ENCODE measurements around the gene OSBPL5.

Gene OSBPL5

DNA sequence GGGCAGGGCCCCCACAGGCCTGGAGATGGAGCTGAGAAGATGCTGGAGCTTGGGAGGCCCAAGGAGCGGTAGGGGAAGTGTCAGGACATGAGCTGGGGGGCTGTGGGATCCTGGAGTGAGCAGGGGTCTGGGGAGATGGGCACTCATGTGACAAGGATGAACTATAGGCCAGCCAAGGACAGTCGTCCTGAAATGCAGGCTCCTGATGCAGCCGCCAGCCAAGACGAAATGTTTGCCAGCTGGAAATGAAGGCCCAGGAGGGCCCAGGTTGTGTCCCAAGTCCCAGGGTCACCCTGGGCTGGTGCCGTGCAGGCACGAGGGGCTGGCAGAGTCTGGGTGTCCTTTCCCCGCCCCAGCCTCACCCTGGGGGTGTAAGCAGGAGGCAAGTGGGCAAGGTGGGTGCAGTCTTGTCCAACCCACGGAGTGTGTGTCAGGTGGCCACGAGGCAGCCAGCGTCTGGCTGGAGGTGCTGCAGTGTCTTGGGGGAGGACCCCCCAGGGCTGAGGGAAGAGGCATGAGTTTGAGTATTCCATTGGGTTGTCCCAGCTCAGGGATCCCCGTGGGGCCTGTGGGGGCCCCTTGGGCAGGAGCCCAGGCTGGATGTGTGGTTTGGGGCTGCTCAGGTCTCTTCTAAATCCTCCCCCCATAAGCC is 32.1 kb upstream of the OSBPL5 start:
- no peak for DNase-seq (ENCODE audit: low read depth)

DNA sequence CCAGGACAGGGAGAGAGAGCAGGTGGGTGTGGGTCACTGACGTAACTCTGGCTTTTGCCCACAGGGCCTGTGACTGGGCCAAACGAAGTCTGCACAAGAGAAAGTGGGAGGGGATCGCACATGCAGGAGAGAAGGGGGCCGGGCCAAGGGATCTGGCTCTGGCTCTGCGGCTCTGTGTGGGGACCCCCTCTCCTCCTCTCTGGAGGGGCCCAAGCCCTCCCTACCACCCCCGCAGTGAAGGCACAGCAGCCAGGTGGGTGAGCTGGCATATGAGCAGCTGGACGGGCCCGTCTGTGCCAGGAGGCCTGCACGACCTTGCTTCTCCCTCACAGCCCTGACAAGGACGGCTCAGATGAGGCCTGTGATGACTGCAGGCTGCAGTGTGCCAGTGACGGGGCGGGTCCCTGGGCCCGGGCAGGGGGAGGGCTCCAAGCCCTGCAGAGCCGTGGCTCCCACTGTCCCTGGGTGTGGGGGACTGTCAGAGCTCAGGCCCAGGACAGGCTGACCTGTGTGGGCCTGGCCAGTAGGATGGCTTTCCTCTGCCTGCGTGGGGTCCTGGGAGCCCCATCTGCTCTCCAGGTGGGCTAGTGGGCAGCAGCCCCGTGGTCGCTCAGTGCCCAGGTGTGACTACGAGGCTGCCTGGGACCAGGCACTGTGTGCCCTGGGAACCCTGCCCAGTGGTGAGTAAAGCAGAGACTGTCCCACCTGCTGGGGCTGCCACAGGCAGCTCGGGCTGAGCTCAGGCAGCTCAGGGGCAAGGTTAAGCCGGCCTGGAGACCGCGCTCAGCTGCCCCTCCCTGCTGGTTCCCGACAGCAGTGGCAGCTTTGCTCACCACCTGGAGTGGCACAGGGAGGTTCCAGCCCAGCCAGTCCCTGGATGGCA is 31.3 kb upstream of the OSBPL5 start:
- DNase-seq (ENCODE audit: low read depth), result no peak

DNA sequence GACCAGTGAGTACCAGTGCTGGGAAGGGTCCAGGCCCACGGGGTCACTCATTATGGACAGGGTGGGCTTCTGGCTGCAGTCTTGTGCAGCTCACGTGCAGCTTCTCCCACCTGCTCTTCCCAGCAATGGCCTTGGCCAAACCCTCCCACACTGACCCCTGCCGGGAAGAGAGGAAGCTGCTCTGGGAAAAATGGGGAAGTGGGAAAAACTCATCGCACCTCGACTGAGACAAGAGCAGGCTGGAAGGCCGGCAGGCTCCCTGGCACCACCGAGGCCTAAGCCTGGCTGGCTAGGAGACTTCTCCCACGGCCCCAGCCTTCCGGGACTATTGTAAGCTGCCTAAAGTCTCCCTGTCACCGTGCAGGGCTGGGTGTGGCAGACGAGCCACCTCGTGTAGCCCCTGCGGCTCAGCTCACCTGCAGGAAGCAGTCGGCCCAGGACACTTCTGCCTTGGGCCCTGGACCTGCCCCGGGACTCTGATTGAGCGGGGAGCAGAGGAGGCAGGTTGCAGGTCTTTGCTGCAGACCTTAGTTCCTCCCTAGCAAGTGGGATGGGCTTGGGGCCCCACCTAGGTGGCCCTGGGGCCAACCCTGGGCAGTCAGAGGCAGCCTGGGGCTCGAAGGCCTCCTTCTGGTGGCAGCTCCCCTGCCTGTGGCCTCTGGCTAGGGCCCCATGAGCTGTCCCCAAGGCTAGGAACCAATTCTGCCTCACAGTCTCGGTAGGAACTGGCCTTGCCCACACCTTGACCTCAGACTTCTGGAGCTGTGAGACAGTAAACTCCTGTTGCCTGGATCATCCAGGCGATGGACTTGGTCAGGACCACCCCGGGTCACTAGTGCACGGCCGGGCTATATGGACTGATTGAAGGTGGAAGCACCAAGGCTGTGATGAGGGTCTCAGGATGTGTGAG is 30.4 kb upstream of the OSBPL5 start:
- peak; percentile 42 for DNase-seq (ENCODE audit: low read depth)

- DNase-seq (ENCODE audit: low read depth), result no peak
Observed at GRCh38 chr11:3194016-3194816, 29.1 kb upstream of the OSBPL5 start.

DNA sequence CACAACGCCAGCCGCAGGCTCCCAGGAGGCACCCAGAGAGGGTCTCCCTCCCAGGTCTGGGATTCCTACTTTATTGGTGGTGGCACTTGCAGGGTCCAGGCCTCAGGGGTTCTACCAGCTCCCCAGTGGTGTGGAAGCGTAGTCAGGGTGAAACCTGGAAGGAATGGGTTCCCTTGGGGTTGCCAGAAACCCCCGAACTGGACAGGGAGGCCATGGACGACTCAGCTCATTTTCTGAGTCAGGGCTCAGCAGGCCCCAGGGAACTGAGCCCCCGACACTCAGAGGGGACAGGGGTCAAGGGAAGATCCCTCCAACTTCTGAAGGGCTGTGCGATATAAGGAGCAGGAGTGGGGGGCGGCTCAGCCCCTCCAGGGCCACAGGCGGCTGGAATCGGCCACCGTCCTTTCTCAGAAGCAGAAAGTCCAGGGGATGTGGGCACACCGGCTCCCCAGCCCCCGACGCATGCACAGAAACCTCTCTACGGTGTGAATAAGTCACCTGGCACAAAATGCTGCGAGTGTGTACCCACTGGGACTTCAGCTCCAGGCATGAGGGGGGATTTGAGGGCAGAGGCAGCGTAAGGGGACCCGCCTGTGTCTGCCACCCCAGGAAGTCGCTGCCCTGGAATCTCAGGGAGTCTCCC is 28.4 kb upstream of the OSBPL5 start:
- DNase-seq (ENCODE audit: low read depth), result no peak

GRCh38 chr11:3192511-3193372 is 27.6 kb upstream of the OSBPL5 start:
- no peak for DNase-seq (ENCODE audit: low read depth)

GRCh38 chr11:3191586-3192324 is 26.6 kb upstream of the OSBPL5 start:
- DNase-seq (ENCODE audit: low read depth), result no peak

GRCh38 chr11:3190600-3190999 is 25.5 kb upstream of the OSBPL5 start:
- no peak for DNase-seq (ENCODE audit: low read depth)

- no peak for DNase-seq (ENCODE audit: low read depth)
Observed at GRCh38 chr11:3189886-3190583, 24.9 kb upstream of the OSBPL5 start.

DNA sequence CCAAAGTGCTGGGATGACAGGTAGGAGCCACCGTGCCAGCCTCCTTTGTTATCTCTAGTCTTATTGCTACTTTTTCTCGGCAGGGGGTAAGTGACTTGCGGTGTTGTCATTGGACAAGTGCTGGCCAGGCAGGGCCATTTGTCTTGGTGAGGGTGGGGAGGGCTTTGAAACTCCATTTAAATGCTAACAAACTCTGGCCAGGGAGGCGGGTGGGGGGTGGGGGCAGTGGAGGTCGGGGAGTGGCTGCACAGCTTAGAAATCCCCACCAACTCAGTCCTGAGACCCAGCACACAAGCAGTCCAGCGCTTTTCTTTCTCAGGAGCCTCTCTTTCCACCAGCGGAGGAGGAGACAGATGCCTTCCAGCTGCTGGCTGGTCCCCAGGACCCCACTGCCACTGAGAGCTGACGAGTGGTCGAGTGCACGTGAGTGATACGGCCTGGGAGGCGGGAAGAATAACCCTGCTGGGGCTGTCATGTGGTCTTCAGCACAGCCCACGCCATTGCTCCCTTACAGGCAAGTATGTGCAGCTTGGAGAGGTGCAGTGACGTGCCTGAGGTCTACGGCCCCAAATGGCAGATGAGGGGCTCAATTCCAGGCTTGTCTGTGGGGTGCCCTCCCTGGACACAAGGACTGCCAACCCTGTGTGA is 24.2 kb upstream of the OSBPL5 start:
- no peak for DNase-seq (ENCODE audit: low read depth)

GRCh38 chr11:3188496-3189195 is 23.5 kb upstream of the OSBPL5 start:
- DNase-seq (ENCODE audit: low read depth), result no peak

GRCh38 chr11:3186166-3186953 is 21.2 kb upstream of the OSBPL5 start:
- DNase-seq (ENCODE audit: low read depth), result no peak

- no peak for DNase-seq (ENCODE audit: low read depth)
Observed at GRCh38 chr11:3184732-3185347, 19.7 kb upstream of the OSBPL5 start.

GRCh38 chr11:3183523-3183922 is 18.4 kb upstream of the OSBPL5 start:
- DNase-seq (ENCODE audit: low read depth), result no peak

- no peak for DNase-seq (ENCODE audit: low read depth)
Observed at GRCh38 chr11:3182462-3182852, 17.3 kb upstream of the OSBPL5 start.

DNA sequence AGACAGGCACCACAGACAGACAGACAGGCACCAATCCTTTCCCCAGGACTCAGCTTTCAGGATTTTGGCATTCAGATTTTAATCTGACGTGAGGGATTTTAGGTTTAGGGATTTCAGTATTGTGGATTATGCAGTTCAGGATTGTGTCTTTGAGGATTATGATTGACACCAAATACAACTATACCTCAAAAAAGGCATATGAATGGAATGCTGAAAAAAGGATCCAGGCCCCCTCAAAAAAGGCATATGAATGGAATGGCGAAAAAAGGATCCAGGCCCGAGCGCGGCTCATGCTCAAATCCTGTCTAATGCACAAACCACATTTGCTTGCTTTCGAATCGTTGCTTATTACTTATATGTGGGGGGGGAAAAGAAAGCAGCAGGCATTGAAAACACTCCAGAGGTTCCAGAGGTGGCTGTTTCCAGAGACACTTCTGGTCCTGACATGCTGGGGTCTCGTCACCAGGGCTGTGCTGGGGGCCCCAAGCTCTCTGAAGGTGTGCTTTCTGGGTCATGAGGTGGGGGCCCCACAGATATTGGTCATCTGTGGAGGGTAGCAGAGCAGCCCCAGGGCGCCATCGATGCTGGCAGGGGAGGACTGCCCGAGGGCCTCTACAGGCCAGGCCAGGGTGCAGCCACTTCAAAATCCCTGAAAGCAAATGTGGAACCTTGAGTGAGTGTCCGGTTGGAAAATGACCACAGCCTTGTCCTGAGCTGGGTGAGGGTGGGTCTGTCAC is 16.8 kb upstream of the OSBPL5 start:
- no peak for DNase-seq (ENCODE audit: low read depth)
